GM19240 (cell line): ENCODE measurements around the gene SCIN.
A peak's percentile ranks its signal among the peaks of the same experiment; 100 is the strongest.

Experiments used
- DNase-seq: peaks from one replicate; pipeline ENCODE4 v3.0.0; 2011; ENCODE audit warnings: low spot score; ENCODE audit not compliant: insufficient read length

Gene SCIN

DNA sequence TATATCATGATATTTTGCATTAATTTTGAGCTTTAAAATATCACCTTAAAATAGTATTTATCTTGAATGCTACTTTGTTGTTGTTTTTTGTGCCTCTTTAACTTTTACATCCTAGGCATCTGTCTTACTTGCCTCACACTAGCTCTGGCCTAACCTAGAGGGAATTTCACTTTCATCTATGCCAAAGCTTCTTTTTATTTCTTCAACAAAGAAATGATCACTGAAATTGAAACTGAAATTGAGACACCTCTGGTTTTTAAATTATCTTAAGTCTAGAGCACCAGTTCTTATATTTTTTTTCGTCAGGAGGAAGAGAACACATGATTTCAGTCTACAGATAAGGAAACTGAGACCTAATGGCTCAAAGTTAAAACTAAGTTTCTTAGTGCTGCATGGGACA, 3.5 kb upstream of the SCIN start:
- peak; percentile 19 for DNase-seq

DNA sequence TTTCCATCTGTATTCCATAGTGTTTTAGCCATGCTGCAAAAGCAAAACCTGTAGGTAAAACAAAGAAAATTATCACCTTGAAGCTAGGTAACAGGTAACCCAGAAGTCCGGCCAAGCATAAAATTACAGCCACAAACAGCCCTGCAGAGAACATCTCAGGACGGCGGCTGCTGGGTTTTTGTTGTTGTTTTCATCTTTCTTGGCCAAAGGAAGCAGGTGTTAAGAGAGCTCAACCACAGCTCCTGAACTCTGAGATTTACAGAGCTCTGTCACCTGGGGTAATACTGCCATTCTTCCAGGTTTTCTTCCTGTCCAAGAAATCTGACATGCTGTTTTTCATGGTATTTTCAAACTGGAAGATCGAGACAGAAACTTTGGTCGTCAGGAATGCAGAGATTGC, 847 bp upstream of the SCIN start:
- DNase-seq: no peak

DNA sequence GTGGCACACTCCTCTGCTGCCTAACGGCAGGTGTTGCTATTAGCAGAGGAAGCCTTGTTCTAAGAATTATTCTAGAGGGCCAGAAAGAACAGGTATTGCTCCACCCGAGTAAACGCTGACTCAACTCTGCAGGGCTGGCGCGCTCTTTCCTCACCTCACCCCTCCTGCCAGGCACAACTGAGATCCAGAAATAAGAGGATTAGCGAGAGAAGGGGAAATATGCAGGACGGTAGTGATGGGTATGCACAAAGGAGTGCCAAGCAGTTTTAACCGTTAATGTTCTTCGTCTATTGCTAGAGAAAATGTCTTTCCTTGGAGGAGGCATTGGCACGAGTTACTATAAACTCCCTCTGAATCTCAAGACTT, 369 bp upstream of the SCIN start:
- no peak for DNase-seq

DNA sequence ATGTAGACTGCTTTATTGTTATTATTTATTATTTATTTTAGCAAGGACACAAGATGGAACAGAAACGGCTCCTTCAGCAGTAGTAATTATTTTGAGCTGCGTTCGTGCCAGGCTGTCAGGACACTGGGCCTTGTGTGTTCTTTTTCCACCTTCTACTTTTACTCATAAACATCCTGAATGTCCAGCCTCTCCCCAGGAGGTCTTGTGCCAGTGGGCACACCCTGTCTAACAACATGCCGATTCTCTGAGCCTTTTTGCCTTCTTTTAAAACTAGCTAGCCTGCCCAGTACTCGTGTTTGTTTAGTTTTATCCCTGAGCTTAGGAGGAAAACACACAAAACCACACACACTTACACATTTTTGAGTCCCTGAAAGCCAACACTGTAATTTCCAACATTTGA, 1.2 kb downstream of the SCIN start:
- DNase-seq: no peak

DNA sequence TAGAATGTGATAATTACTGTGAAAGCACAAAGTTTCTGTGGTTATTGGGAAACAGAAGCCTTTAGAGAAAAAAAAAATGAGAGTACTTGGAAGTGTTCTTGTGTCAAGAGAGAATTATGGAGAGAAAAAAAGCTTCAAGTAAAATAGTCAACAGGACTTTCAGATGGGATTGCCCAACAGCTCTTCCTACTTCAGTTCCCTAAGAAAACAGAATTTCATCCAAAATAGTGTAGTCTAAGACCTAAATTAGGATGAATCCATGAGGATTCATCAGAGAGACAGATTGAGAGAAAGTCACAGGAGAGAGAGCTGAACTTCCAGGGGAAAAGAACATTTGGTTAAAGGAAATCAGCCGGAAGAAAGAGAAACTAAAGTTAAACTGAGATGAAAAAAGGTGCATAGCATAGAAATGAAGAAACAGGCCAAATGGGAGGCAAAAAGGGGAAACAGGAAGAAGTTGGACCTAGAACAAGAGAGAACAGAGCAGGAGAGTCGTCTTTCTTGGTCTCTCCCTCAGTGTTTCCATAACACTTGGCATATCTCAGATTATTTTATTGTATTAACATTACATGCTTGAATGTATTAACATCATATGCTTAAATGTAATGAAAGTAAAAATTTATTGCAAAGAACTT, 2.5 kb downstream of the SCIN start:
- DNase-seq: no peak

DNA sequence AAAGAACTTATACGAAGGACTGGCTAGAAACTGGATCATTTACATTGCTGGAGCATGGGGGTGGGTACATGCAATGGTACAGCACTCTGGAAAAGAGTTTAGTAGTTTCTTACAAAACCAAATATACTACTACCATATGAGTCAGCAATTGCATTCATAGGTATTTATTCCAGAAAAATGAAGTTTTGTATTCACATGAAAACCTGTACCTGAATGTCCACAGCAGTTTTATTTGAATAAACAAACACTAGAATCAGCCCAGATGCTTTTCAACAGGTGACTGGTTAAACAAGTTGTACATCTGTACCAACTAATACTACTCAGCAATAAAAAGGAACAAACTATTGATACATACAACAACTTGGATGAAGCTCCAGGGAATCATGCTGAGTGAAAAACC, 3.4 kb downstream of the SCIN start:
- DNase-seq: no peak

DNA sequence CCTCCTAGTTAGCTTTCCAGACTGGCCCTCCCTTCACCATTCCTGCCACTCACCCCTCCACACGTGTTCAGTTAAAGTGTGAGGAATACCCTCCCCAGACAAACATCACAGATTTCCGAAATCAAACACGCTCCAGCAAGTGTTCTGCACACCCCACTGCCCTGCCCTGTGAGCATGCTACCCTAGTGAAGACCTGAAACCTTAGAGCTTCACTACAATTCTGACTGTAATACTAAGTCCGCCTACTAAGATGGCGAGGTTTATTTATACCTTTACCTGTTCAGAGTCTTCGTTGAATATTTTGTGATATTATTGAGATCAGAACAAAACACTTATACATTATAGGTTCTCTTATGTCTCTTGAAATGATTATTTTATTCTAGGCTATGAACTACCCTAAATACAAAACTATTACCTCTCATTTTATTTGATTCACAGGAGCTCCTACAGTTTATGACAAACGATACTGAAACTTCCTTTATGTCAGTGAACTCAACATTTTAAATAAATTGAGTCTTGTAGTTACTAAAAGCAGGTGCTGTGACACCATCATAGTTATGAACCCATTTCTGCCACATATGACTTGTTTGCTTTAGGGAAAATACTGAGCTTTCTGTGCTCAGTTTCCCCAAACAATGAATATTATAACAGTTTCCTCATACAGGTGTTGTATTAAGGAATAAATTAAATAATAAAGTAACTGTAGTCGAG, 8.6 kb downstream of the SCIN start:
- no peak for DNase-seq

DNA sequence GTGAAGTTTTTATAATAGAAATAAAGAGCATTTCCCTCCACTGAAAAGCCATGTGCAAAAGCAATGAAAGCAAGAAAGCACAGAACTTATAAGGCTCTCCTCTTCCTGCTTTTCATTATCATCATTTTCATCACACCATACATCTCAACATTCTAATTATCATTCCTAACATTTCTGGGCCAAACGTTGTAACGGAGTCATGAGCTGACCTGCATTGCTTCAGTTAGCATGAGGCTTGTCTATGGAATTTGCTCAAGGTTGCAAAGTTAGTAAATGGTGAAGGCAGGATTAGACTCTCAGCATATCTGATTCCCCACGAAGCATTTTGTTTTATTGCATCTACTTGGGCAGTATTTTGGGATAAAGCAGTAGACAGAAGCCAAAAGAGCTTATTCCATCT, 11.4 kb downstream of the SCIN start:
- no peak for DNase-seq

DNA sequence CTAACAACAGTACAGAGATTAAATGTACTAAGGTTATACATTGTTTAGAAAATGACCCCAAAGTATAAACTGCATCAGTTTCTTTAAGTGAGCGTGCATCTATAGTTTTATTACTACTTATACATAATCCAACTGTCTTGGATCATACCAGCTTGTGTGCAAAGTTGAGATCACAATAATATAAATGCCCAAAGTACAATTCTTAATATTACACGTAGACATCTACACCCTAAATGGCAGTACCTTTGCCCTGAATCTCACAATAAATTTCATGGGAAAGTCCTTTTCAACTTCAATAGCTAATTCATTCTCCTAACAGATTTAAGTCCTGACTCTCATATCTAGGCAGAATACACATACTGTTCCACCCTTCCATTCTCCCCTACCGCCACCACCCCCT, 11.8 kb downstream of the SCIN start:
- no peak for DNase-seq

DNA sequence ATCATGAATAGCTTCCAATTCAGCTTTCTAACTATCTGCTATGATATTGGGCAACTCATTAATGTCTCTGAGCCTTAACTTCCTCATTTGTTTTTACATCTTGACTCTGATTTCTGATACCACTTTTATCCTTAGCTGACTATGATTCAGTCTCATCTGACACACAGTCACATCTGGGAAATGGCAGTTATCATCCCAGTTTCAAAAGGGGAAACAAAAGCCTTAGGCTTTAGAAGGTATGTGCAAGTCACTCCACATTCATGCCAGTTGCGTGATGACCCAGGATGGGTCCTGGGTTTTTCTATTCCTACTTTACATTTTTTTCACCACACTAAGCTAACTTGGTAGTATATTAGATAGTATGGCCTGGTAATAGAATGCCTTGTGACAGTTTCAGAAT, 12.7 kb downstream of the SCIN start:
- DNase-seq: no peak

DNA sequence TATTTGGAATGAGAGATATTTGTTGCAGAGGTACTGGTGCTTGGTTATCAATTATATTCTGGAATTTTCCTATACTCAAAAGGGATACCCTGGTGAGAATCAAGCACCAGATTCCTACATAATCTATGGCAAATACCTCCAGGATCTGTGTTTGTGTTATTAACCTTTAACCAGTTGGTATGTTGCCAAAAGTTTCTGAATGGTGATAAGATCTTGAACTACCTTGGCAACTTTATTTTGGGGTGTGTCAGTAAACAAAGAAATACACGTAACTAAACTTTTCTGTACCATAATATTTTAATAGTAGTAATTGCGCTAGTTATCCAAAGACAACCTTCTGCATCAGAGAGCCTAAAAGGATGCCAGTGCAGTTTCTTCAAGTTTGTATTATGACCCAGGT, 13.4 kb downstream of the SCIN start:
- no peak for DNase-seq

DNA sequence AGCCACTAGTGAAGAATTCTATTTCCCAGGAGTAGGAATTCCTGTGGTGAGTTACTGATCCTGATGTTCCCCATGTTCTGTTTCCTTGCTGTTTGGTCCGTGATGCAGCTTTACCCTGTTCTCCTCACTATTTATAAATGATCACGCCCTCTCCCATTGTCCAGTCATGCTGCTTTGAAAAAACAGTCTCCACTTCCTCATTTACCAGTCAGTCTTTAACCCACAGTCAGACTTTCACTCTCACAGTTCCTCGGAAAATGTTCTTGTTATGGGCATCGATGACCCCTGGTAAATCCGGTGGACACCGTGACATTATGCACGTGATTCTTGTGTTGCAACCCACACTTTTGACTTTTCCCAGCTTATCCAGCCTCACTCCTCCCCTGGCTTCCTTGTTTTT, 14.4 kb downstream of the SCIN start:
- DNase-seq: peak; percentile 13

DNA sequence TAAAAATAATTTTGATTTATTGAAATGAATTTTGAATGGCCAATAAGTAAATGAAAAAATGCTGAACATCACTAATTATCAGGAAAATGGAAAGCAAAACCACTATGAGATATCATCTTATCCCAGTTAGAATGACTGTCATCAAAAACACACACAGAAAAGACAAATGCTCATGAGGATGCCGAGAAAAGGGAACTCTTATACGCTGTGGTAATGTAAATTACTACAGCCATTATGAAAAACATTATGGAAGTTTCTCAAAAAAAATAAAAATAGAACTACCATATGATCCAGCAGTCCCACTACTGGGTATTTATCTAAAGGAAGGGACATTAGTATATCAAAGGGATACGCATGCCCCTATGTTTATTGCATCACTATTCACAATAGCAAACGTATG, 15.8 kb downstream of the SCIN start:
- no peak for DNase-seq

DNA sequence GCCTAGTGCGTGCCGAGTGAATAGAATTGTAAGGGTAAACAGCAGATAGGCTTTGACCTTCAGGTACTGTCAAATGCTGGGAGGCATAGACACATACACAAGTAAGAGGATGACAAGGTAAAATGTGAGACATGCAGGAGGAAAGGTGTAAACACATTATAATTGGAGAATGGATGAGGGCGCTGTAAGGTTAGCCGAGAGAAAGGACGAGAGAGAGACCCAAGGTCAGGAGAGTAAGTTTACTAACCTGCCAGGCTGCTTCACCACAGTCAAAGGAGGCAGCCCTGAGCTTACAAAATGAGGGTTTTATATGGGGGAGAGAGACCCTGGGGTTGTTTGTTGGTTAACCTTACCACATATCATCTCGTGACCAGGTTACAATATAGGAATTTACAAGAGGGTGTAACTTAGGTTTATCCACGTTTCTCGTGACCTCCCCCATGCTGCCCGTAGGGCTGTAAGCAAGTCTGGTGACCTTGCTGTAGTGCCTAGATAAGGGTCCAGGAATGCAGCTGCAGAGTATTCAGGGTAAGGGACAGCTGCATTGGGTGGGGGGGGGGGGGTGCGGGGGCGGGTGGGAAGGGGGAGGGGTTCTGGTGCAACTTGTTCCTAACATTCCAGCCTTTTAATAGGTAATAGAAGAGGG, 17.9 kb downstream of the SCIN start:
- no peak for DNase-seq

DNA sequence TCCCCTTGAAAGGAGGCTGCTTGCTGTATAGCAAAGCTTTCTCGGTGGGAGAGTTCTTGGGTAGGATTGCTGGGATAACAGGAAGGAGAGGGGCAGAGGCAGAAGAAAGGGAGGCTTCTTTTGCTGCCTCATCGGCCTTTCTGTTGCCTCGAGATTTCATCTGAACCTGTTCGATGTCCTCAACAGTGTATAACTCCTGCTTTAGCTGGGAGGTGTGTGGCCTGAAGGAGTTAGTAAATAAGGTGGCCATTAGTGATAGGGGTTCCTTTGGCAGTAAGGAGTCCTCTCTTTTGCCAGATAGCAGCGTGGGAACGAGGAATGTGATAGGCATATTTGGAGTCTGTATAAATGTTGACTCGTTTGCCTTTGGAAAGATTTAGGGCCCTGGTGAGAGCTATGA, 20.0 kb downstream of the SCIN start:
- no peak for DNase-seq

DNA sequence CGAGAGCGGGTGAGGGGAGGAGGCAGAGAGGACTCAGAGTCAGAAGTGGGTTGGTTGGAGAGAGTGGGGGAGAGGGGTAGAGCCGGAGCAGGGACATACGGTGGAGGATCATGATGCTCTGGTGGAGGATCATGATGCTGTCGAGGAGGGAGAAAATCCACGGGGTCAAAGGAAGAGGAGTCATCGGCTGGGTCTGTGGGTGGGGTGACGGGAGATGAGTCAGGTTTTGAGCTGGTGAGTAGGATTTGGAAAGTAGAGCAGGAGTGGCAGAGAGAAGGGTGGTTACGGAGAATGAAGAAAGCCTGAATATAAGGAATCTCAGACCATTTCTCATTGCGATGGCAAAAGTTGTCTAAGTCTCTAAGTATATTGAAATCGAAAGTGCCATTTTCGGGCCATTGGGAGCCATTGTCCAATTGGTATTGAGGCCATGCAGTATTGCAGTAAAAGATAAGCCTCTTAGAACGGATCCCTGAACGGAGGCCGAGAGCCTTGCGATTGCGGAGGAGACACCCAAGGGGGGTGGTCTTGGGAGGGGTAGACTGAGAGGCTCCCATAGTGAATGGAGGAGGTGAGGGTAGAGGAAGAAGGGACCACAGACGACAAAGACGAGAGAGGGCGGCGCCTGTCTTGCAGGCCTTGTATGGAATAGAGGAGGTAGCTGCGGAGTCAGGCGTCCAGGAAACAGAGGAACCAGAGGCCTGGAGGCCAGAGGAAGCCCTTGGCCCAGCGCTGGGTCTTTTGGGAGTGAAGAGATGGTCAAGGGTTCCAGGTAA, 23.8 kb downstream of the SCIN start:
- DNase-seq: no peak

DNA sequence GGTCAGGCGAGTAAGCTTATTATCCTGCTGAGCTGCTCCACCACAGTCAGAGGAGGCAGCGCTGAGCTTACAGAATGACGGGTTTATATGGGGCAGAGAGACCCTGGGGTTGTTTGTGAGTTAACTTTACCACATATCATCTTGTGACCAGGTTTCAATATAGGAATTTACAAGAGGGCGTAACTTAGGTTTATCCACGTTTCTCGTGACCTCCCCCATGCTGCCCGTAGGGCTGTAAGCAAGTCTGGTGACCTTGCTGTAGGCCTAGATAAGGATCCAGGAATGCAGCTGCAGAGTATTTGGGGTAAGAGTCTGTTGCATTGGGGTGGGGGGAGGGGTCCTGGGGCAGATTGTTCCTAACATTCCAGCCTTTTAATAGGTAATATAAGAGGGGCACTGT, 24.6 kb downstream of the SCIN start:
- DNase-seq: no peak

DNA sequence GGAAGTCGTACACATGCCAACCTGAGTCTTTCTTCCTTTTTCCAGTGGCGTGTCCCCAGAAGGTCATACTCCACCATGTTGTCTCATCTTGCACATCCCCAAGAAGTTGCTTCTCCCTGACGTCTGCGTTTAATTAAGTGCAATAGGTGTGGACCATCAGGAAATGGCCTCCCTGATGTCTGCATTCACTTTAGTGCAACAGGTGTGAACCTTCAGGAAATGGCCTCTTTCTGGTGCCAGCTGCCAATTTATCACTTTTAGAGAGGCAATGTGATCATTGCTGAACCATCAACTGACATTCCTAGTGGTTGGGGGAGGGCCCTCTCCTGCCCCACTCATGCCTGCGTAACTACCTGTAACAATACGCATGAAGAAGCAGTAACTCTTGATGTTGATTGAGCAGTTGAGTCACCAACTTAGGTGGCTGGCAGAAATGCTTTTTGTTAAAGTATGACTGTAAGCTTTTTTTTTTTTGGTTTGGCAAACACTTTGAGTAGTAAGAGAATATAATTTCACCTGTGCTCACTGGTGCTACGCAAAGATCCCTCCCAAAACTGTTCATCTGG, 25.8 kb downstream of the SCIN start:
- DNase-seq: no peak

DNA sequence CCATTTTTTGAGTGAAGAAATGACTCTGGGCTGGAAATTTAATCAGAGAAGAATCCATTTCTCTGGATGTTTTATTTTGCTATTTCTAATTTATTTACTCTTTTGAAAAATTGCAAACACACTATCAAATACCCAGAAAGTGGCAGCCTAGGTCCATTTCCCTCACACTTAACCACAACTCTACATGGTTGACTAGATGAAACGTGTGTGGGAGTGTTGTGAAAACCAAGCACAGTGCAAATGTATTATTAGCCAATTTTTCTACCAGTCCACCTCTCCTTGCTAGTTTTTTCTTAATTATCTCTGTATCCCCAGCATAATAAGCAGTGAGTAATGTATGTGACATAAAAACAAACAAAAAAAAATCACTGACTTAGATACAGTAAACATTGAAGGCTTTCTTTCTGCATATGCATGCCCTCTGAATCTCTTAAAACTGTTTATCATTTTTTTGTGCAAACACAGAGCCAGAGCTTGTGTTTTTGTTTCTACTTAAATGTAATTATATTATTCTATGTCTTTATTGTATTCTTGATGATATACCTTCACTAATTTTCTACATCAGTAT, 30.9 kb downstream of the SCIN start:
- DNase-seq: no peak

DNA sequence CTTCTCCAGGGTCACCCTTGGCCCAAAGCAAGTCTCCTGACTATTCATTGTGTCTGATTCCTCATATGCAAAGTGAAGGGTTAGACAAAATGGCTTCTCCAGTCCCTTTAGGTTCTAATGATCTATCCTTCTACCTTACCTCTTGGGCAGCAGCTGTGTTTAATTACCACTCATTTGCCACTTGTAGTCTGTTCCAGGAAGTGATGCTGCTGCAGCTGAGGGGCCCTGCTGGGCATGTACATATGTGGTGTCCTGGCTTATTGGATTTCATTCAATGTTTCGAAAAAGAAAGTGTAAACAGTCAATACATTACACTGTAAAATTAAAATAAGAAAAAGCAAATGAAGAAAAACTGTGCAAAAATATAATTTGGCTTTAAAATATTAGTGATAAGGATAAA, 36.6 kb downstream of the SCIN start:
- no peak for DNase-seq

DNA sequence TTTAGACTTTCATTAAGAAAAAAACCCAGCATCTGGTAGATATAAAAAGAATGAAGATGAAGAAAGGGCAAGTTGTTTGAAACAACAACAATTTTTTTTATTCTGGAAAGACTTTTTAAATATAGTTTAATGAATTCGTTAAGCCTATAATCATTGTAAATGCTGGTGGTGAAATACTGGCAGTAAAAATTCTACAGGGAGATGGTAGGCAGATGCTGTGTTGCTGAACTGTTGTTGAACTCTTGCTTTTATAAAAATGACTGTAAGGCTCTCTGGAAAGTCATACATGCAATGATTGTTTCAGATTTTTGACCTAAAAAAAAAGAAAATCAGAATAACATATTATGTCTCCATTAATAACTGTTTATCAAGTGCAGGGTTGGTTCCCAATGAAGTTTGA, 39.0 kb downstream of the SCIN start:
- no peak for DNase-seq

DNA sequence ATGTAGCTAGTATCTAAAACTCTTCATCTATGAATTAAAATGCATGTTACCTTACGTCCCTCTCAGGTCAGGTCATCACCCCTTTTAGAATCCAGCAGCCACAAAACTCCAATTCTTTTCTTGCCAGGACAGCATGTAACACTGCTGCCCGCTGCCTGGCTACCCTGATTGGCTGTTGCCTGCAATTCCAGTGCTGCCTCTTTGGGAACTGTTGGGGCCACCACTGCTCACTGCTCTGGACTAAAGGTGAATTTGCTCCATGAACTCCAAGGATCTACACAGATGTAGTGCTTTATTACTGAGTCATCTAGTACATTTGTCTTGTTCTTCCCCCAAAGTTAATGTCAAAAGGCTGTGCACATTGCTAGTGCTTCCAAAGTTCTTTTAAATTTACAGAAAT, 40.4 kb downstream of the SCIN start:
- DNase-seq: no peak
